SHP77 treated with DMSO at 0.1 percent for 48 hours (cell line): ENCODE measurements around the gene PRDM2.
"Not testable (repeated sequence)": the region's sequence is repeated elsewhere in the genome, so short reads cannot be mapped to it uniquely, and the experiment has no call there.

ENCODE experiments used
- DNase-seq: peaks from one replicate; lab custom pipeline; 2025; lab: John Stamatoyannopoulos, UW

Gene PRDM2

GRCh38 chr1:13699936-13700520, at the start of gene PRDM2:
PRDM2 (plus strand) TSS chr1:13700188; CDS start chr1:13715606, 15,418 bp downstream.
- DNase-seq, result no peak

- no peak for DNase-seq
Observed at GRCh38 chr1:13651279-13651678, 48.7 kb upstream of the PRDM2 start.

- no peak for DNase-seq
Observed at GRCh38 chr1:13652238-13652637, 47.8 kb upstream of the PRDM2 start.

DNA sequence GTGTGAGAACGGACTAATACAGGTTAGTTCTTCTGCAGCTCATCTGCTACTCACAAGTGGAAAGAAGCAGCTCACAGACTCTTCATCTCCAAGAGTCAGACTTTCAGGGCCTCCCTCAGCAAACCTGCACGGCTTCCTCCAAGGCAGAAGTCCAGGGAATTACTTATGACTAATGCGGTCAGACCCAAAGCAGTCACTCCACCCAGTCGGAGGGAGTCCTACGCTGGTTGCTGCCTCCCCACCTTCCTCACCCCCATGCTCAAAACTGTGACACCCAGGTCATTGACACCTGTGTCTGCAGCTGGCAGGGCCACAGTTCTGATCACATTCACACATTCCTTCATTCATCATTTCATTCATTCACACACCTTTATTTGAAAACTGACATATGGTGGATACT, 38.4 kb upstream of the PRDM2 start:
- DNase-seq, result no peak

- no peak for DNase-seq
Observed at GRCh38 chr1:13662493-13662892, 37.5 kb upstream of the PRDM2 start.

DNA sequence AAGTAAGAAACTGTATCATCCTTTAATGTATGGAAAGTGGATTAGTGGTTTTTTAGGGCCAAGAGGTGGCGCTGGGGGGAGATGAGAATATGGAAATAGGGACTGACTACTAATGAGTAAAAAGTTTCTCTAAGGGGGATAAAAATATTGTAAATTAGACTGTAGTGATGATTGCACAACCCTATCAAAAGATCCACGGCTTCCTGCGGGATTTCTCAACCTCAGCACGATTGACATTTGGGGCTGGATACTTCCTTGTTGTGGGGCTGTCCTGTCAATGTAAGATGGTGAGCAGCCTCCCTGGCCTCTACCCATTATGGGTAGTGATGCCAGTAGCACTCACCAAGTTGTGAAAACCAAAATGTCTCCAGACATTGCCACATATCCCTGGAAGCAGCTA, 36.0 kb upstream of the PRDM2 start:
- DNase-seq, result no peak

DNA sequence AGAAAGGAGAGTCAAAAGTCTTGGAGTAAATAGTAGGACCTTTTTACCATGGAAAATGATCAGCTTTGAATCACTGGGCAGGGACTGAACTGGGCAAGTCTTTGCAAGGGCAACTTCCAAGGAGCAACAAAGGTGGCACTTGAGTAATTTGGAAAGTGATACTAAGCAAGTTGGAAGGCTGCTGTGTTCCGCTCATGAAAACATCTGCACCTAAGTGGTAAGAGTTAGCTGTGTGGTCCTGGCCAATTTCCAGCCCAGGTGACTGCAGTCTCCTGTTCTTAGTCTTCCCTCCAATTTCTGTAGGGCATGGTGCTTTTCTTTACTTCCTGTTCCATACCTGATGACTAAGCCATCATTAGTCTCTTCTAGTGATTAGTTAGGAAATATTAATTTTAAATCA, 35.5 kb upstream of the PRDM2 start:
- DNase-seq, result no peak

DNA sequence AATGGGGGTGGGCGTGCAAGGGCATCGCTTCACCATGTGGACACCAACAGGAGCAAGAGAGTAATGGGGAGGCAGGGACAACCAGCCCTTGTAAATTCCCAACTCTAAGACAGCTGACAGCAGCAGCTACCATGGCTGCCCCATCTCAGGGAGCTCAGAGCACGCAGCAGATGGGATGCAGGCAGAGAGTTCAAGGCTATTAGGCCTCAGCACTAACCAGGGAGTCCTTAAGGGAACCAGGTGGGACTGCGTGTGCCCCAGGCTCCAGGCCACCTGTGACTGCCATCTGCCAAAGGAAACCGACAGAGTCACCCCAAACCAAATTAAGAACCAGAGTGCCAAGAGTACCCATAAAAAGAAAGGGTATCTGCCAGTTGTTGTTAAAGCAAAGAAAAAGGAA, 33.7 kb upstream of the PRDM2 start:
- DNase-seq, result no peak

GRCh38 chr1:13667691-13668090, 32.3 kb upstream of the PRDM2 start:
- DNase-seq, result no peak

- DNase-seq, result no peak
Observed at GRCh38 chr1:13674377-13674776, 25.6 kb upstream of the PRDM2 start.

GRCh38 chr1:13675151-13675651, 24.8 kb upstream of the PRDM2 start:
- DNase-seq, result no peak

- no peak for DNase-seq
Observed at GRCh38 chr1:13677896-13678295, 22.1 kb upstream of the PRDM2 start.

DNA sequence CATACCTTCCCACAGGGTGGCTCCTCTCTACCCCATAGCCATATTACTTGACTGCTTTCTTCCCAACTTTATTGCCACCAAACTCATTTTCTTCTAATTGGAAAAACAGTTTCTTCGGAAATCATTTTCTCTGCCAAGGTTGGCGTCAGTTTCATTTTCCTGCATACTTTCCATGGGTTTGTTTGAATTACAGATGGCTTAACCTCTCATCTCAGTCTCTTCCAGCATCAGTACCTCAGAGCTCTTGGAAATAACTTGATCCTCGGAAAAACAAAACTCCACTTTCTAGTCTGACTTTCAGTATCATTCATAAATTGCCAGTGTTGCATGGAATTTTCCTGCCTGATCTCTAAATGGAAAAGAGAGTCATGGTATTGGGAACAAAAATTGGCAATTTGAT, 20.3 kb upstream of the PRDM2 start:
- DNase-seq, result no peak

DNA sequence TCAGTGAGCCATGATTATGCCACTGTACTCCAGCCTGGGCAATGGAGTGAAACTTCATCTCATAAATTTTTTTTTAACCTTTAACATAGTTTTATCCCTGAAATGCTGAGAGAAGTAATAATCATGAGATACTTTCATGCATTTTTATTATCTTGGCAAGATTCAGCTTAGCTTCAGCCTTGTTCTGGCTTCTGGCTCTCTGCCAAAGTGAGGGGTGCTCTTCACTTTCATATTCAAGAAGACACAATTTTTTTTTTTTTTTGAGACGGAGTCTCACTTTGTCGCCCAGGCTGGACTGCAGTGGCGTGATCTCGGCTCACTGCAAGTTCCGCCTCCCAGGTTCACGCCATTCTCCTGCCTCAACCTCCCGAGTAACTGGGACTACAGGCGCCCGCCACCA, 19.4 kb upstream of the PRDM2 start:
- not testable (repeated sequence) for DNase-seq

DNA sequence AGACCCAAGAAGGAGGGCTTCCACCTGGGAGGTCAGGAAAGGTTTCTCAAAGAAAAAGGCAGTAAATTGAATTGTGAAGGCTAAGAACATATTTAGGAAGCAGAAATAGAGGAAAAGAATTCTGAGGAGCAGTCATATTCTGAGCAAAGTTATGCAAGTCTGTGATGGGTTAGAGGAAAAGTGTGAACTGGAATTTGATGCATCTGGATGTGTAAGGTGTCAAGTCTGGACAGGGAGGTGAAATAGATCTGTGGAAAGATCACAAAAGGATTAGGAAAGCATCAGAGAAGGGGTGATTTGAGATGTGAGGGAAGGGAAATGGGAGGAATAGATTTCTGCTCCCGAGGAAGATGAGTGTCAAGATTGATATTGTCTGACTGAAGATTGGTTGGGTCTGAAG, 18.1 kb upstream of the PRDM2 start:
- no peak for DNase-seq

GRCh38 chr1:13682444-13682843, 17.5 kb upstream of the PRDM2 start:
- DNase-seq, result no peak

GRCh38 chr1:13683206-13683605, 16.8 kb upstream of the PRDM2 start:
- no peak for DNase-seq

GRCh38 chr1:13687151-13687715, 12.8 kb upstream of the PRDM2 start:
- DNase-seq, result no peak

GRCh38 chr1:13693094-13693493, 6.9 kb upstream of the PRDM2 start:
- DNase-seq, result not testable (repeated sequence)

DNA sequence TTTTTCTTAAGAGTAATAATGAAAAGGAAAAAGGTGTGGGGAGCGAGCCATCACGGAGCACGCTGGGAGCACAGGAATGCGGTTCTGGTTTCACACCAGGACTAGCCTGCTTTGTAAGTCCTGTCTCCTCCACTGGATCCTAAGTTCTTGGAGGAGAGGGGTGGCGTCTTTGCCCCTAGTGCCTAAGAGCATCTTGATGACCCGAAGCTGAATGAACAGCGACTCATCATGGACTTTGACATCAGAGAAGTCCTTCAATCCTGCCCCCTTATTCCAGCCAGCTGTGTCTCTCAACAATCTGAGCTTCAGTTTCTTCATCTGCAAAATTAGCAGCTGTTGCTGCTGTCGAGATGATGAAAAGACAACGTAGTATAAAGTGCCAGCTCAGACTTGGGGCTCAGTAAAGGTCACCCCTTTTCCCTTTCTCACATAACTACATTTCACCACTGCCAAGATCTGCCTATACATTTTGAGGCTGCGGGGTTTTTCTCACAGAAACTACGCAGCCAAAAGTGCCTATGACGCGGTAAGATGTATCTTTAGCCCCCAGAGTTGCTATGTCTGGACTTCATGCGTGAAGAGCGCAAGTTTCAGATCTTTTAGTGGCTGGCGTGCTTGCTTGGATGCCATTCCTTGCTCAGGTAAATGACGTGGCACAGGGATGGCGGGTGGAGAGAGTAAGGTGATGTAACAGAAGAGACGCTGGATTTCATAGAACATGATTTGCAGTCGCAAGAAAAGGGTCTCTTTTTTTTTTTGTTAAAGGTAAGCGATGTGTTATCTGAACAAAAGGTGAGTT, 4.9 kb upstream of the PRDM2 start:
- no peak for DNase-seq

DNA sequence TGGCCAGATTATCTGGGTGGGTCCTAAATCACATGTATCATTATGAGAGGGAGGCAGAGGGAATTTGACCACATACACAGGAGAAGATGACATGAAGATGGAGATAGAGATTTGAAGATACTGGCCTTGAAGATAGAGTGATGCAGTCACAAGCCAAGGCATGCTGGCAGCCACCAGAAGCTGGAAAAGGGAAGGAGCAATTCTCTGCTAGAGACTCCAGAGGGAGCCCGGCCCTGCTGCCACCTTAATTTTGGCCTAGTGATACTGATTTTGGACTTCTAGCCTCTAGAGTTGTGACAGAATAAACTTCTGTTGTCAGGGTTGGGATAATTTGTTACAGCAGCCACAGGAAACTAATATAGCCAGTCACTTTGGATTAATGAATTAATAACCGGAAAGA, 2.2 kb upstream of the PRDM2 start:
- no peak for DNase-seq

- no peak for DNase-seq
Observed at GRCh38 chr1:13699510-13699909, 478 bp upstream of the PRDM2 start.

DNA sequence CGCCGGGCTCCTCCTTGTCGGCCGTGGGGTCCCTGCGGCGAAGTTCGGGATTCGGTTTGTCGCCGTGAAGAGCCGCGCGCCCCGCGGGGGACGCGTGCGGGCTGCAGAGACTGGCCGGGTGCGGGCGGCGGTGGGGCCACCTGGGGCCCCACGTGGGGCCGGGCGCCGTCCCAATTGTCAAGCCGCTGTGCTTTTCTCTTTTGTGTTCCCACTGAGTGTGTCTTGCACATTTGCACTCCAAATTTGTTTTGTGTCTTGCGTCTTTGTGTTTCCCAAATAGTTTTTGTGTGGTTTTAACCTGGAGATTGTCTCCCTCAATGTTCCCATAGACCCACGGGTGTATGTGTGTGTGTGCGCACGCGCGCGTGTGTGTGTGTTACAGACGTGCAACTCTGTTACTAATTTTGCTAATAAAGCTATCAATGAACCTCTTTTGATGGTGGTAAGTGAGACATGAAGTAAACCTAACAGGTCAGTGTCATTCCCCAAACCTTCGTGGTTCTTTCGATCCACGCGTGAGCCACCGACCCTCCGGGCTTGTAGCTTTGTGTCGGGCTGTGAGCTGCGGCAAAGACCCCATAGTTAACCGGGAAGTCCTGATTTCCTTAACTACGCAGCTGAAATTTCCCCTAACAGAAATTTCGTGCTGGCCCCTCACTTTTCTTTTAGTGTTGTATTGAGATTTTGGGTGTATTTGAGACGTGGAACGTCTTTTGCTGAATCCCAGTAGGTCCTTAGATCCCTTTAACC, 708 bp downstream of the PRDM2 start:
- DNase-seq, result no peak
